ENCODE data around the gene SELP. TPM values are rescaled to one million over a fixed set of nuclear protein-coding genes. Genes with fewer than 3 reads are reported as not detected.

SELP gene
- total and polyA plus RNA-seq, 9 of the 15 experiments (the other 6 are each of a cell fraction or from before 2014, with no cell fraction given), result not detected

- TF ChIP-seq REST (IDR thresholded peaks at IDR 0.05; ENCODE audit: borderline replicate concordance) (no peak), REST (CRISPR knock-in tag; IDR thresholded peaks at IDR 0.05; ENCODE audit: low read depth) (no peak), HDAC8 (tag; IDR thresholded peaks at IDR 0.05) (no peak), PML (IDR thresholded peaks at IDR 0.05; ENCODE audit: low read length) (no peak), BRF1 (IDR thresholded peaks at IDR 0.05; ENCODE audit: borderline replicate concordance, extremely low read depth, insufficient read length) (no peak), ZFP36 (IDR thresholded peaks at IDR 0.05; ENCODE audit: low read depth, low read length, partially characterized antibody) (no peak), BCLAF1 (IDR thresholded peaks at IDR 0.05; ENCODE audit: borderline replicate concordance in 1 of 2, control insufficient read depth in 1 of 2, low read depth in 2 of 2, low read length in 1 of 2) (no peak)
These were observed 44.7 kb downstream of the SELP start (continued) for GRCh38 chr1:169585181-169585580.

Measured in K562 (cell line).